CD4-positive, alpha-beta T cell treated with Interferon alpha-2 for 1 hour (primary cell): ENCODE measurements around the gene TTC38.
A peak's percentile ranks its signal among the peaks of the same experiment; 100 is the strongest.
"Not testable (repeated sequence)": the region's sequence is repeated elsewhere in the genome, so short reads cannot be mapped to it uniquely, and the experiment has no call there.

ENCODE experiments used
- DNase-seq, 2 donors: peaks; one replicate each; pipeline ENCODE4 v3.0.0-alpha.2; 2020 to 2022

Gene TTC38

DNA sequence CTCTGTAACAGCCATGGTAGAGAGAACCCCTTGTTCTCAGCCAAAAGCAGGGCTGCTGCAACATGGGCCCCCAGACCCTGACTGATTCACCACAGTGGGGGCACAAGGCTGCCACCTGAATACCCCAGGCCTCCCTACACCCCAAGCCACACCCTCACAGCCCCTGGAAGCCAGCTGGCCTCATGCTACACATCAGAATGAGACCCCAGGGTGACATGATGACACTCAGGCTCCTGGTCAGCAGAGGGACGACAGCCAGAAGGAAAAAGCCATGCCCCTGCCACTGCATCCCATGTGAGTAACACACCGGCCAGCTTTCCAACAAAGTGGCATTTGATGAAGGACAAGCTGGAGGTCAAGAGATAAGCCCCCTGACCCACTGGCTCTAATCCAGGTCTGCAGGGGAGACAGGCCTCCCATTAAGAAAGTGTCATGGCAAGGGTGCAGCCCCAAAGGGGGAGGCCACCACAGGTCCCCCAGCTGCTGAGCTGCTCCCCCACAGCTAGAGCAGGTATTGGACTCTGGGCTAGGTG, 20.3 kb upstream of the TTC38 start:
- no peak for DNase-seq

- peak; percentile 88 to 91 for DNase-seq
Measured at GRCh38 chr22:46250035-46250782, 17.6 kb upstream of the TTC38 start, which contains the start of gene CDPF1. CDPF1 (minus strand) TSS chr22:46250293; CDS start chr22:46248284, 2,009 bp downstream.

GRCh38 chr22:46250783-46251125, 17.1 kb upstream of the TTC38 start:
- no peak for DNase-seq

- no peak for DNase-seq
Measured at GRCh38 chr22:46251266-46251665, 16.5 kb upstream of the TTC38 start.

DNA sequence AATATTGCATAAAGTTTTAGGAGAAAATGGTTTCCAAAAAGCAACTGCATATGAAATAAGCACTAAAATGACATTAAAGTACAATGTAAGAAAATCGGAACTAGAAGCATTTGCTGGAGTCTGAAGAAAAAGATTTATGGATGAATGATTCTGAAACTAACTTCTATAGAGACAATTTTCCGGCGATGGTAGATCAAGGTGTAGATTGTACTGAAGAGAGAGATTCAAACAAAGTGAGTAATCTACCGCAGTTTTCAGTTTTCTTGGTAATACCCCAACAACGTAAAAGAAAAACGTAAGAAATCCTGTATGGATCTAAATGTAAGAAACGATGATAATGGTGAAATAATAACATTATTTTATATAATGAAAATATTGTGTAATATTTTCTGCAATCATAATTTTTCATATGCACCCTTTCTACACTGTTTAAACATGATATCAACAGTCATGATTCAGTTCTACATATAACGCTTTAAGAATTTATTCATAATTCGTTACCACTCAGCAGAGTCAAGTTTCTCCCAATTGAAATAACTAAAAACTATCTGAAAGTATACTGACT, 15.9 kb upstream of the TTC38 start:
- DNase-seq: no peak

DNA sequence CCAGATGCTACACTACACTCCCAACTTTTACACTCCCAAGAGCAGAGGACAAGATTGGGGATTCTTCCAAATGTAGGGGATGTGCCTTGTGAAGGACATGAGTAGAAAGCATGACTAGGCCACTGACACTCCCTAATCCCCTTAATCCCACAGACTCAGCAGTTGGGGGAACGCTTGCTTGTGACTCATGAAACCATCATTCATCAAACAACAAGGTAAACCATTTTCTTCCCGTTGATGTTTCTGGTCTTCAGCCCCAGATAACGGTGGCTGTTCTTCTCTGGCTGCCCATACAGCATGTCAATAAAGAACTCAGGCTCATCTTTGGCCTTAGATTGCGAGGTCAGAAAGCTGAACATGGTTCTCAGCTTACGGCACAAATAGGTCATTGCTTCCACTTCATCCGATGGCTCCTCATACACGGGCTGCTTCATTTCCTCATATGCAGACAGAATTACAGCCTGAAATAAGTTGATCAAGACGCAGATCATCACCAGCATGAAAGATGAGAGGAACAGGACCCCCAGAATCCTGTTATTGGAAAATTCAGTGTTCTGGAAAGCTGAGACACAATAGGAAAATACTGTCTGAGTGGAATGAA, 11.3 kb upstream of the TTC38 start:
- no peak for DNase-seq

DNA sequence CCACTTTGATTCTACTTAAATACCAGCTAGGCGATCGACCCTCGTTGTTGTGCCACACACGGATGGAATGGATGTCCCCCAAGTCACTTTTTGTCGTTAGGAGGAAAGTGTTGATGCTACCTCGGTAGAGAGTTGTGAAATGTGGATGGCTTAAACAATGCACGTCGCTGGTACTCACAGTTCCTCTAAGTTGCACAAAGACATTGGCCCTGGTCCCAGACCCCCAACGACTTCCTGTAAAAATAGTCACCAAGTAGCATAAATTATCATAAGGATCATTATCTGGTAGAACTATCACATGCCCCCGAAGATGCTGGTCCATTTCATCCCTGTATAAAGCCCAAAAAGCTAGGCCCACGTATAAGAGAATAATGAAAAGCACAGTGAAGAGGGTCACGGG, 8.4 kb upstream of the TTC38 start:
- no peak for DNase-seq

GRCh38 chr22:46260038-46260437, 7.8 kb upstream of the TTC38 start:
- DNase-seq: no peak

GRCh38 chr22:46262449-46263215, 5.2 kb upstream of the TTC38 start:
- DNase-seq: peak; percentile 44 to 63

GRCh38 chr22:46263216-46263590, 4.6 kb upstream of the TTC38 start, which contains the start of gene PKDREJ:
PKDREJ (minus strand) TSS chr22:46263343; CDS start chr22:46263322, 21 bp downstream.
- no peak for DNase-seq

GRCh38 chr22:46264520-46264919, 3.3 kb upstream of the TTC38 start:
- not testable (repeated sequence) for DNase-seq

GRCh38 chr22:46265627-46266026, 2.2 kb upstream of the TTC38 start:
- not testable (repeated sequence) for DNase-seq

GRCh38 chr22:46269564-46269963, 1.8 kb downstream of the TTC38 start:
- no peak for DNase-seq

DNA sequence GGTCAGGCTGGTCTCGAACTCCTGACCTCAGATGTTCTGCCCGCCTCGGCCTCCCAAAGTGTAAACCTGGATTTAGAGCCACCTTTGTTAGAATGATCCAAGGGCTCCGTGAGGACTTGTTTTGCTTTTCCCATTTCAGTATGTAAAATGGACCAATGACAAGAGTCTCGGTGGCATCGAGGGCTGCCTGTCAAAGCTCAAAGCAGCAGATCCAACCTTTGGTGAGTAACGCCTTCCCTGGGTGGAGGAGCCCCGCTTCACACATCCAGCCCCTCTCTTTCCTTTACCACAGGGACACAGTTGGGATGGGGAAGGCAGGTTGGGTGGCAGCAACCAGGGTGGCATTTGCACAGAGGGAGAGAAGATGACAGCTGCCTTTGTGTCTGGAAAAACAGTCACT, 4.4 kb downstream of the TTC38 start:
- DNase-seq: no peak

GRCh38 chr22:46272762-46273431, 5.1 kb downstream of the TTC38 start:
- no peak for DNase-seq

DNA sequence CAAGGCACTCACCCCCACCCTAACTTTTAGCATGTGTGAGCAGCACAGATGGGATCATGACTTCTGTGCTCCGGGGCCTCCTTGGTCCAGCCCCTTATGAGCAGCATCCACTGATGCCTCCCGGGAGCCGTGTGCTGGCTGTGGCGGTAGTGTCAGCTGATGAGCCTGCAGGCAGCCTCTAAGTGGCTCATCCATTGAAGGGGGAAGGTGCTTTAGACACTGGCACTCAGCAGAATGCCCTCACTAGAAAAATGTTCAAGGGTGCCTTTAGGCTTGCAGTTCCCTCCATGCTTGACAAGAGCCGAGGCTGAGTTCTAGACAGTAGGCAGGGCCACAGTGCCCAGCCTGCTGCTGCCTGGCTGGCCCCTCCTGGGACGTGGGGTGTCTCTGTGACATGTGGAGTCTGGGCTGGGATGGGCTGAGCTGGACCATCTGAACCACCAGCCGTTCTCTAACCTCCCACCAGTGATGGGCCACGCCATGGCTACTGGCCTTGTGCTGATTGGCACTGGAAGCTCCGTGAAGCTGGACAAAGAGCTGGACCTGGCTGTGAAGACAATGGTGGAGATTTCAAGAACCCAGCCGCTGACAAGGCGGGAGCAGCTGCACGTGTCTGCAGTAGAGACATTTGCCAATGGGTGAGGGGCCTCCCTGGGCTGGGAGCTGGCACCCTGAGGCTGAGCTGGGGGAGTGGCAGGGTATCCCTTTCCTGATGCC, 5.8 kb downstream of the TTC38 start:
- DNase-seq: no peak

DNA sequence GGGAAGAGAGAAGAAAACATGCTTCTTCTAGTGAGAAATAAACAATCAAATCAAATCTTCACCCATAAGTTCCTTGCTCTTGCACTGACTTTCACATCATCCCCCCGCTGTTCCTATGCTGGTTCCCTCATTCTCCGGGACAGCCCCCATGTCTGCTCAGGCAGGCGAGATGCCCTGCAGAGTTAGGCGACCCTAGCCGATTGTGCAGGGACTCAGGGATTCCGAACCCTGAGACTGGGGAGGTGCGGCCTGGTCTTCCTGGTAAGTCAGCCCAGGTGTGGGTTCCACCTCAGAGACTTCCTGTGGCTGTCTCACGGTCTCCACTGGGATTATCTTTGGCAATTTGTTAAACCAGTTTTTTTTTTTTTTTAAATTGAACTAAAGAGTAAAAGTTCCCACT, 6.6 kb downstream of the TTC38 start:
- no peak for DNase-seq

- no peak for DNase-seq
Measured at GRCh38 chr22:46275455-46276122, 7.8 kb downstream of the TTC38 start.

GRCh38 chr22:46276563-46276962, 8.8 kb downstream of the TTC38 start:
- DNase-seq: no peak

DNA sequence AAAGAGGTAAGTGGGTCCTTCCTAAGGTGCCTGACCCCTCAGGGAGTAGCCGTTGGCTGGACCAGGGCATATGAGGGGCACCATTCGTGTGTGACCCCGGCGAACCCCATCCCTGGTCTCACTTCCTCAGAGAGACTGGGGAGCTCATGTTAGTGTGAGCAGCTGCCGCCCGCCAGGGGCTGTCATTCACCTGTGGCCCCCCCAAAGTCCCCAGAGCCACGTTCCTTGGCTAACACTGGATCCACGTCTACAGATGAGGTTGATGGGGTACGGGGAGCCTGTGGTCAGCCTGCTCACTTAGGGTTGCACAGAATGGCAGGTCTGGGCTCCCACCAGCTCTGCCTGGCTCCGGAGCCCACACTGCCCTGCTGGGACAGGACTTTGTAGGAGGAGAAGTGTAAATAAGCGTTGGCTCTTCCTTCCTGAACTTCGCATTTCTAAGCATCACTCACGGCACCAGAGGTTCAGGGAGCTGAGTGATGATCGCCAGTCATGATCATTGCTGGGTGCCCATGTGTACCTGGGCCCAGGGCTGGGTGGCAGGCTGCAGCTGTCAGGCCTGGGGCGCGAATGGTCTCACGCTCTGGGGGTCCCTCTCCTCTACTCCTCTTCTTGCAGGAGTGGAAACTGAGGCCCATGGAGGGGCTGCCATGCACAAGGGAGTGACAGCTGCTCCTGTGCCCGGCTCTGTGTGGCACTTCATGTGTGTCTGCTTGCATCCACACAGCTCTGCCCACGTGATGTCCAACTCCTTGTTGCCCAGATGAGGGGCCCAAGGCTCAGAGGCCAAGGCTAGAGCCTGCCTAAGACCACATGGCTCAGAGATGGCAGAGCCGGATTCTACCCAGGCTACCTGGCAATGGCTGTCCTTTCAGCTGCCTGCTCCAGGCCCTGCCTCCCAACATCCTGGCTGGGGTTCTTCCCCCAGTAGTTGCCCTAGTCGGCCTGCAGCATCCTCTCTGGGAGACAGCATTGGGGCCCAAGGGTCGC, 11.1 kb downstream of the TTC38 start:
- no peak for DNase-seq
